Neural cell (in vitro differentiated cells): ENCODE results near the gene ARHGAP10. TPM values are rescaled to one million over a fixed set of nuclear protein-coding genes. Genes with fewer than 3 reads are reported as not detected.

Experiments
- H2AFZ ChIP-seq: fragments of 200-600, 300-800 bp; sonication (generic), shearing (Covaris generic); 2 replicates; pipeline ENCODE4 v1.6.0; 2014; ENCODE audit warnings: low read depth, mild to moderate bottlenecking, antibody characterized with exemption, low read length, moderate library complexity
- H3F3A ChIP-seq: fragments of 200-600 bp; shearing (Covaris generic); 2 replicates; pipeline ENCODE4 v1.6.1; 2016; ENCODE audit warnings: mild to moderate bottlenecking, moderate library complexity, mixed read lengths, antibody characterized with exemption, low read length; ENCODE audit not compliant: insufficient read depth, poor library complexity, severe bottlenecking
- H3K27ac ChIP-seq: fragments of 200-600, 300-800 bp; sonication (generic), shearing (Covaris generic); 2 replicates; pipeline ENCODE4 v1.5.1; 2014; ENCODE audit warnings: mild to moderate bottlenecking, low read length, moderate library complexity
- H3K27me3 ChIP-seq: fragments of 300-800, 200-600 bp; sonication (generic), shearing (Covaris generic); 2 replicates; pipeline ENCODE4 v1.6.0; 2014; ENCODE audit warnings: mild to moderate bottlenecking, low read depth, low read length, moderate library complexity; ENCODE audit not compliant: insufficient read depth
- H3K36me3 ChIP-seq: fragments of 300-800, 200-600 bp; sonication (generic), shearing (Covaris generic); 2 replicates; pipeline ENCODE4 v1.5.1; 2014; ENCODE audit warnings: mild to moderate bottlenecking, antibody characterized with exemption, low read length, moderate library complexity; ENCODE audit not compliant: insufficient read depth
- H3K4me2 ChIP-seq: fragments of 300-800, 200-600 bp; sonication (generic), shearing (Covaris generic); 2 replicates; pipeline ENCODE4 v1.6.0; 2014; ENCODE audit warnings: mild to moderate bottlenecking, low read length
- H3K4me3 ChIP-seq: fragments of 300-800, 200-600 bp; sonication (generic), shearing (Covaris generic); 2 replicates; pipeline ENCODE4 v1.5.1; 2014; ENCODE audit warnings: mild to moderate bottlenecking, low read length, moderate library complexity
- H3K79me2 ChIP-seq: fragments of 200-600 bp; shearing (Covaris generic); replicated peaks from 2 replicates; pipeline ENCODE4 v1.6.0; 2014; ENCODE audit warnings: mild to moderate bottlenecking, low read length, moderate library complexity; ENCODE audit not compliant: insufficient read depth
- H3K9ac ChIP-seq: fragments of 300-800, 200-600 bp; sonication (generic), shearing (Covaris generic); 2 replicates; pipeline ENCODE4 v1.6.1; 2016; ENCODE audit warnings: mild to moderate bottlenecking, low read length, mixed read lengths
- H3K9me2 ChIP-seq: fragments of 200-600 bp; shearing (Covaris generic); 2 replicates; pipeline ENCODE4 v1.6.1; 2016; ENCODE audit warnings: mild to moderate bottlenecking, low read length, mixed read lengths; ENCODE audit not compliant: insufficient read depth
- H3K9me3 ChIP-seq: fragments of 200-600, 300-800 bp; sonication (generic), shearing (Covaris generic); 2 replicates; pipeline ENCODE4 v1.6.1; 2016; ENCODE audit warnings: mild to moderate bottlenecking, mixed run types, low read length, moderate library complexity, mixed read lengths
- H4K20me1 ChIP-seq: fragments of 200-600 bp; shearing (Covaris generic); 2 replicates; pipeline ENCODE4 v1.6.1; 2016; ENCODE audit warnings: mild to moderate bottlenecking, mixed run types; ENCODE audit not compliant: insufficient read depth
- EP300 ChIP-seq: fragments of 450-650 bp; conservative IDR thresholded peaks from 2 replicates; pipeline ENCODE4 v1.6.1; 2014; ENCODE audit warnings: antibody characterized with exemption, mild to moderate bottlenecking, moderate library complexity; ENCODE audit not compliant: poor library complexity, severe bottlenecking
- EZH2 ChIP-seq: fragments of 200-600, 300-800 bp; shearing (Covaris generic), sonication (generic); IDR thresholded peaks from 2 replicates; pipeline ENCODE4 v1.6.1; 2014; ENCODE audit warnings: antibody characterized with exemption, low read length, borderline replicate concordance, mild to moderate bottlenecking; ENCODE audit not compliant: insufficient read depth, poor library complexity, severe bottlenecking
- MXI1 ChIP-seq: fragments of 450-650 bp; conservative IDR thresholded peaks from 2 replicates; pipeline ENCODE4 v1.6.1; 2014; ENCODE audit warnings: antibody characterized with exemption, mild to moderate bottlenecking; ENCODE audit not compliant: poor library complexity, severe bottlenecking
- POLR2AphosphoS5 ChIP-seq: IDR thresholded peaks from 2 replicates; pipeline ENCODE4 v1.6.1; 2012
- RAD21 ChIP-seq: fragments of 450-650 bp; conservative IDR thresholded peaks from 2 replicates; pipeline ENCODE4 v1.6.1; 2014; ENCODE audit warnings: antibody characterized with exemption, mild to moderate bottlenecking, moderate library complexity
- REST ChIP-seq: IDR thresholded peaks from 2 replicates; pipeline ENCODE4 v1.6.1; 2012; ENCODE audit warnings: borderline replicate concordance
- SMC3 ChIP-seq: fragments of 450-650 bp; conservative IDR thresholded peaks from 2 replicates; pipeline ENCODE4 v1.6.1; 2014; ENCODE audit warnings: antibody characterized with exemption, mild to moderate bottlenecking, moderate library complexity; ENCODE audit not compliant: poor library complexity
- TAF1 ChIP-seq: IDR thresholded peaks from 2 replicates; pipeline ENCODE4 v1.6.1; 2012; ENCODE audit warnings: low read depth
- polyA plus RNA-seq: library from polyadenylated mRNA; depleted of rRNA; stranded (reverse); fragments of >200 nt; gene quantifications from 2 replicates; pipeline ENCODE4 v1.2.3, GENCODE V29; 2014
- TF ChIP-seq, protein P1 (sequence below): fragments of 450-650 bp; IDR thresholded peaks from 2 replicates; pipeline ENCODE4 v1.5.1; 2014; ENCODE audit warnings: antibody characterized with exemption, mild to moderate bottlenecking, moderate library complexity; ENCODE audit not compliant: poor library complexity, severe bottlenecking

ARHGAP10 gene
- polyA plus RNA-seq, 1 donor from 2014 or later, result 1.2 TPM

- Histone ChIP-seq H3F3A (no peaks in the 10 kb centered on the region), H3K9me3 (no peaks in the 10 kb centered on the region), H3K9ac (no peak overlapping the region), H3K4me3 (no peak overlapping the region), H3K36me3 (no peaks in the 10 kb centered on the region), H3K79me2 (no peaks in the 10 kb centered on the region), H3K4me2 (no peak overlapping the region), H3K27me3 (no peaks in the 10 kb centered on the region), H4K20me1 (no peaks in the 10 kb centered on the region), H3K9me2 (no peaks in the 10 kb centered on the region), H2AFZ (no peak overlapping the region), H3K27ac (no peak overlapping the region)
- TF ChIP-seq, protein P1, sequence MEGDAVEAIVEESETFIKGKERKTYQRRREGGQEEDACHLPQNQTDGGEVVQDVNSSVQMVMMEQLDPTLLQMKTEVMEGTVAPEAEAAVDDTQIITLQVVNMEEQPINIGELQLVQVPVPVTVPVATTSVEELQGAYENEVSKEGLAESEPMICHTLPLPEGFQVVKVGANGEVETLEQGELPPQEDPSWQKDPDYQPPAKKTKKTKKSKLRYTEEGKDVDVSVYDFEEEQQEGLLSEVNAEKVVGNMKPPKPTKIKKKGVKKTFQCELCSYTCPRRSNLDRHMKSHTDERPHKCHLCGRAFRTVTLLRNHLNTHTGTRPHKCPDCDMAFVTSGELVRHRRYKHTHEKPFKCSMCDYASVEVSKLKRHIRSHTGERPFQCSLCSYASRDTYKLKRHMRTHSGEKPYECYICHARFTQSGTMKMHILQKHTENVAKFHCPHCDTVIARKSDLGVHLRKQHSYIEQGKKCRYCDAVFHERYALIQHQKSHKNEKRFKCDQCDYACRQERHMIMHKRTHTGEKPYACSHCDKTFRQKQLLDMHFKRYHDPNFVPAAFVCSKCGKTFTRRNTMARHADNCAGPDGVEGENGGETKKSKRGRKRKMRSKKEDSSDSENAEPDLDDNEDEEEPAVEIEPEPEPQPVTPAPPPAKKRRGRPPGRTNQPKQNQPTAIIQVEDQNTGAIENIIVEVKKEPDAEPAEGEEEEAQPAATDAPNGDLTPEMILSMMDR, result no peak
- TF ChIP-seq REST (no peak), TAF1 (no peak), RAD21 (no peak), EP300 (no peak), POLR2AphosphoS5 (no peak), EZH2 (no peak), SMC3 (no peak), MXI1 (no peak)
Measured at GRCh38 chr4:148110169-148110568, 378.3 kb downstream of the ARHGAP10 start.

DNA sequence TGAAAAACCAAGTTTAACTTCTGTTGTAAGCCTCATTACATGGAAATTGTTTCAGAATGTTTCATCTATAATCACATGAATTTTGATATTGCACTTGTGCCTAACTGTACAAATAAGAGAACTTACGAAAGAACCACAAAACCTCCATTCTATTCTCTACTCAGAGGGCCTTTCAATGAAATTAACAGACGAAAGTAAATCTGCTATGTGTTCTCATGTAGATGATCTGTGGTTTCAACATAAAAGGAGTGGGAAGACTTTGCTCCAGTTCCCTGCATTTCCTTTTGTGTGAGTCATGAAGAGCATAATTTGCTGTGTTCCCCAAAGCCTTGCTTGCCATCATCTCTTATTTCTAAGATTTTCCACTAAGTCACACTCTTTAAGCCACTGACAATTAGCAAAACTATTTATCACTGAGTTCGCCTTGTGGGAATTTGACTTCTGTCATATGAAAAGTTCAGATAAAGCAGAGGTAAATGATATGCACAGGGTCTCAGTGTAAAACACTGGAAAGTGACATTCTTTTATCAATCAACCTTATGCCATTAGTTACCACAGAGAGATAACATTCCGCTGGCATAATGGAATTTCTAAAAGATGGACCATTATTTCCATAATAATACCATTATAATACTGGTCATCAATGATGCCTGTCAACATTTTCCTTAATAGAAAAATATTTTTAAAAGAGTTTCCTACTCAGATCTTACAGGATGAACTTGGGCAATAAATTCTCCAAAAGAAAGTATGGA is 380.5 kb downstream of the ARHGAP10 start:
- no peak overlapping the region for H3K4me2 ChIP-seq

More for the DNA sequence above, 380.5 kb downstream of the ARHGAP10 start:
- Histone ChIP-seq H2AFZ (no peak overlapping the region), H3K9me2 (no peaks in the 10 kb centered on the region), H3K4me3 (no peak overlapping the region), H3K79me2 (no peaks in the 10 kb centered on the region), H4K20me1 (no peaks in the 10 kb centered on the region), H3K27ac (no peak overlapping the region), H3K9me3 (no peaks in the 10 kb centered on the region), H3K9ac (no peak overlapping the region), H3K36me3 (no peaks in the 10 kb centered on the region), H3K27me3 (no peaks in the 10 kb centered on the region), H3F3A (no peaks in the 10 kb centered on the region)
- TF ChIP-seq RAD21 (no peak), POLR2AphosphoS5 (no peak), REST (no peak), MXI1 (no peak), SMC3 (no peak), TAF1 (no peak)
